AG08396 (cell line): ENCODE data around the gene ZNF672.

Experiments used
- DNase-seq: peaks from one replicate; pipeline ENCODE4 v3.0.0; 2012; ENCODE audit warnings: low spot score, mixed read lengths

ZNF672 gene

DNA sequence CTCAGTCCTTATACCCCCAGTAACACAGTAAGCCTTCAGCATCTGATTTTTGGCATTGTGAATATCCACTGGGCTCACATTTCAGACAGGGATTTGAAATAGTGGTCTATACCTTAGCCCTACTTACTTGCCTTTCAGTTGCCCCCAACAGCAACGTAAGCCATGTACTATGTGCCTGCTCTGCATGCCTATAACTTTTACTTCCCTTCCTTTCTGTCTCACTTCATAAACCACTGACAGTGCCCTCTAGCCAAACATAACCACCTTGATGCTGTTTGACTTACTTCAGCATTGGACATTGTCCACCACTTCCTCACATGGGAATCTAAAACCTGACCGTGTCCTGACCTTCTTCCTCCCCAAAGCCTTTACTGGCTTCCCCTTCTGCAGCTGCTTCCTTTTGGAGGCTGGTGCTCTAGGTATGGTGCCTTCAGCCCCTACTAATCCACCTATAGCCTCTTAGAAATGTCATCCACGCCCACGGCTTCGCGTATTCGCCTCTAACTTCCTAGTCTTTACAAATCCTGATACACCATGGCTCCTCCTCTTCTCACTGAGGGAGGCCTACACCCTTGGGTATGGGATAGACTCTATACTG lies 3.6 kb upstream of the ZNF672 start:
- DNase-seq = no peak

DNA sequence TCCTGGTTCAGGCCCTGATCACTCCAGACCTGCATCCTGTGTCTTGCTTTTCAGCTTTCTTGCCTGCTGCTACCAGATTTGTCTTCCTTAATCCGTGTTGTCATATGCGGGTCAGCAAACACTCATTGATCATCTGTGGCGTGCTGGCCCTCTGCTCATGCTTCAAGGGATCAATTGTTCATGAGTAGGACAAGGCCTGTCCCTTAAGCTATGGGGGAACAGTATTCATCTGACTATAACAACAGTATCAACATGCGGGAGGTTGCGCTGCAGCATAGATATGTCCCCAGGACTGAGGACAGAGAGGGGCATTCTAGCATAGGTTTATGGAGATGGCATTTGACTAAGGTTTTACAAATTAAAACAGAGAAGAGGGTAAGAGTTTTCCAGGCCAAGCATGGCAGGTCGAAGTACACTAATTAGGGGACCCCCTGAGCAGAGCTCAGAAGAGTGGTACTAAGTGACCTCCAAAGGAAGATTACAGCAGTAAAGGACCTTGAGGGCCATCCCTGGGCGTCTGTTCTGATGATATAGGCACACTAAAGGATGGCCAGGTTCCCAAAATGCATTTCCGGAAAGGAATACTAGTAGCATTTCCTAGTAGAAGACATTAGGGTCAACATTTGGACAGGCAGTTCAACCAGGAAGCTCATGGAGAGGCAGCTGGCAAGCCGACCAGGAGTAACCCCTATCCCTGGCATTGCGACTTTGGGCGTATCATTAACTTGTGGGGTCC lies 811 bp upstream of the ZNF672 start:
- no peak for DNase-seq

DNA sequence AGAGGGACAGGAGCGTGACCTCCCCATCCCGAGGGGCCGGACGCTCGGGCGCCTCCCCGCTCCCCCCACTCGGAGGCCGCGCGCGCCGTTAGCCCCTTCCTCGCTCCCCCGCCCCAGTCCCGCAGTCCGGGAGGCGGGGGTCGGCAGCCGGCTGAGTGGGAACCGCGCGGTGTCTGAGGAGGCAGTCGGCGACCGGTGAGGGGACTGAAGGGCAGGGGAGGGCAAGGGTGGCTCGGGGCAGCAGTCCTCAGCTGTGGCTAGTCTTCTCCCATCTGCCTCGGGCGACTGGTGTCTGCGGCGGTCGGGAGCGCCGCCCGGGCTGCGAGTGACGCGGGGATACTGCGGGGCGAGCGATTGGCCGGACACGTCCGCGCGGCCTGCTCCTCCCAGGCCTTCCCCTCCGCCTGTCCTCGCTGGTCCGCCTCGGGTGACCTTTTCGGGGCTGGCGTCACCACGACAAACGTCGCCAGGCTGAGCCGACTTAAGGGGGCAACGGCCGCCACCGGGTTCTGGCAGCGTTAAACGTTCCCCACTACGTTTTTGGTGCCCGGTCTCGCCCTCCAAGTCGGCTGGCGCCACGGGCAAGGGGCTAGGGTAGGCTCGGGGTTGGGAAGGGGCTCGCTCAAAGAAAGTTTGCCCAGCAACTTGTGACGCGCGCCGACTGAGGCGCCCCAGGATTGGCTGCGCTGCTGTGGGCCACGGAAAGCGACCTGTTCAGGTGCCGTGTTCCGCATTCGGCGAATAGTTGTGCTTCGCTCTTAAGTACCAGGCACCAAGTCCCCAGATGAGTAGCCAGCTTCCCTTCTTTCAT lies 538 bp downstream of the ZNF672 start:
- DNase-seq = peak; percentile 88

DNA sequence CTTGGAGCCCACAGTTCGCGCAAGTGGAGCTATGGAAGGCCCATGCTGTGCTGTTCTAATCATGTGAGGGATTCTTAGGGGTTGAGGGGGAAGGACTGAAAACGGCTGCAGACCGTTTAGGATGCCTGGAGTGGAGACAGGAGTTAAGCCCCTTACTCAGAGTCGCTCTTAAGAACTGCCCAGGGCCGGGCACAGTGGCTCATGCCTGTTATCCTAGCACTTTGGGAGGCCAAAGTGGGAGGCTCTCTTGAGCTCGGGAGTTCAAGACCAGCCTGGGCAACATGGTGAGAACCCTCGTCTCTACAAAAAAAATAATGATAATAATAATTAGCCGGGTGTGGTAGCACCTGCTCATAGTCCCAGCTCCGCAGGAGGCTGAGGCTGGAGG lies 1.1 kb downstream of the ZNF672 start:
- no peak for DNase-seq

DNA sequence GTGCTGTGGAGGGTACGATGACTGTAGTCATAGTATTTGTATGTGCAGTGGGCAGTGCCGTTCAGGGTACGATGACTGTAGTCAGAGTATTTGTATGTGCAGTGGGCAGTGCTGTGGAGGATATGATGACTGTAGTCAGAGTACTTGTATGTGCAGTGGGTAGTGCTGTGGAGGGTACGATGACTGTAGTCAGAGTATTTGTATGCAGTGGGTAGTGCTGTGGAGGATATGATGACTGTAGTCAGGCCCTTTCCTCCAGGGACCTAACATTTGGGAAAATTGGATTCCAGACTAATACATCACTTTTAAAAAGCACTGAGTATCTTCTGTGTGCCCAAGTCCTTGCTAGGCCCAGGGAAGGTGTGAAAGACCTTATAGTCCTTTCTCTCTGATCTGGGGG lies 2.9 kb downstream of the ZNF672 start:
- no peak for DNase-seq

DNA sequence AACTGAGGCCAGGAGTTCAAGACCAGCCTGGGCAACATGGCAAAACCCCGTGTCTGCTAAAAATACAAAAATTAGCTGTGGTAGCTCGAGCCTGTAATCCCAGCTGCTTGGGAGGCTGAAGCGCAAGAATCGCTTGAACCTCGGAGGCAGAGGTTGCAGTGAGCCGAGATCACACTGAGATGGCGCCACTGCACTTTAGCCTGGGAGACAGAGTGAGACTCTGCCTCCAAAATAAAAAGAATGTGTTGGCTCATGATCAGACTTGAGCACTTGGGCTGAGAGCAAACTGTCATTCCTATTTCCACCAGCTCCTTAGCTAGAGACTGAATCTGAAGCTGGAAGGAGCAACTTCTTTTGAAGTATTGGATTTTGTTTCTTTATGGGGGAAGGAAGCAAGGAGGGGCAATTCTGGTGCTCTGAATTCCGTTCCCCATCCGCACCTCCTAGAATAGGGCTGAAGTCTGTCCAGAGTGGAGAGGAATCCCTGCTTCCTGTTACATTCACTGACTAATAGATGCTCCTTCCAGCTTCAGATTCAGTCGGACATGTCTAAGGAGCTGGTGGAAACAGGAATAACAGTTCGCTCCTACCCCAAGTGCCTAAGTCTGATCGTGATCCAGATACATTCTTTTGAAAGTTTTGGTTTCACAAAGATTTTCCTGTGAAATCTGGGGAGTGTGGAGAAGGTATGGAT lies 3.8 kb downstream of the ZNF672 start:
- peak; percentile 52 for DNase-seq

DNA sequence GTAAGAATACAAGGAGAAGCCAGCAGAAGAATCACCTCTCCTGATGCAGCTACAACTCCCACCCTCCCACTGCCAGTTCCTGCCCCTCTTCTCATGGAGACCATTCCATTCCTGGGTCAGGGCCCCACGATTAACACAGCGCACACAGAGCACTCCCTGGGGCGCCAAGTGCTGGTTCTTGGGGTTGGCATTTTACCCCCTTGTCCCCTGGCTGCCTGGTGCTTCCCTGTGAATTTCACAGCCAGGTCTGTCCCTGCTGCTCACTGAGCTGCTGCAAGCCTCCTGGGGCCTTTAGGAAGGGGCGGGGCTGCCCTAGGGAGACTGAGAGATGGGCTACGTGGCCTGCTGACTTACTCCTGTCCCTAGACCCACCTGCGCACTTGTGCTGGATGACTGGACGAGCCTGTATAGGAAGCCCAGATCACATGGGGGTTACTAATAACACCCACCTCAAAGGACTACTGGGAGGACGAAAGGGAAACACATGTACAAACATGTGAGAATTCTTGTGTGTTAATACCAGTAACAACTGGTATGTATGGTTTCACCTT lies 4.8 kb downstream of the ZNF672 start:
- no peak for DNase-seq

DNA sequence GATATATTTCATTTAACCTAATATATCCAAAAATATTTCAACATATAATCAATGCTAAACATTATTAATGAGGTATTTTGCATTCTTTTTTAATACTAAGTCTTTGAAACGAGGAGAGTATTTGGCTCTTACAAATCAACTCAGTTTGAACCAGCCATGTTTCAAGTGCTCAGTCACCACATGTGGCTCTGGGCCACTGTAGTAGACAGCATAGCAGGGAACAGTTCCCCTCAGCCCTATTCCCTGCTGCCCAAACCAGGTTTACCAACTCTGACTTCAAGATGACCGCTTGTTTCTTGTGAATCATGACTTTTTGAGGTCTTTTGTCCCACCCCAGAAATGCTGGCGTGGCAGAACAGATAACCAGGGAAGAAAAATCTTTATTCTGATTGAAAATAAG lies 5.7 kb downstream of the ZNF672 start:
- no peak for DNase-seq

DNA sequence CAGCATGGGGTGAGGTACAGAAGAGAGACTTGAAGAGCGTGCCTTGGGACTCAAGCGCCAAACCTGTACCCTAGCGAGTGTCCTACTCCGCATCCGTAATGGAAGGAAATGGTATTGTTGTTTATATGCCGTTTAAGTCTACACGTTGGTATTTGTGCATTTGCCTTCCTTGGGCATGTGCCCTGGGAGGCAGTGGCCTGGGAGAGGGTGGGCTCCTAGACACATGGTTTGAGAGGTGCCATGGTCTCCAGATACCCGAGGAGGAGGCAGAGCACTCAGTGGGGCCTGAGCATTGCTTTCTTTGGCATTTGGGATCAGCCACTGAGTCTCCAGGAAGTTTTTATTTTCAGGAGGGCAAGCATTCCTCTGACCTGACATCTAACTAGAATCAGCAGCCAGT lies 6.5 kb downstream of the ZNF672 start:
- no peak for DNase-seq

DNA sequence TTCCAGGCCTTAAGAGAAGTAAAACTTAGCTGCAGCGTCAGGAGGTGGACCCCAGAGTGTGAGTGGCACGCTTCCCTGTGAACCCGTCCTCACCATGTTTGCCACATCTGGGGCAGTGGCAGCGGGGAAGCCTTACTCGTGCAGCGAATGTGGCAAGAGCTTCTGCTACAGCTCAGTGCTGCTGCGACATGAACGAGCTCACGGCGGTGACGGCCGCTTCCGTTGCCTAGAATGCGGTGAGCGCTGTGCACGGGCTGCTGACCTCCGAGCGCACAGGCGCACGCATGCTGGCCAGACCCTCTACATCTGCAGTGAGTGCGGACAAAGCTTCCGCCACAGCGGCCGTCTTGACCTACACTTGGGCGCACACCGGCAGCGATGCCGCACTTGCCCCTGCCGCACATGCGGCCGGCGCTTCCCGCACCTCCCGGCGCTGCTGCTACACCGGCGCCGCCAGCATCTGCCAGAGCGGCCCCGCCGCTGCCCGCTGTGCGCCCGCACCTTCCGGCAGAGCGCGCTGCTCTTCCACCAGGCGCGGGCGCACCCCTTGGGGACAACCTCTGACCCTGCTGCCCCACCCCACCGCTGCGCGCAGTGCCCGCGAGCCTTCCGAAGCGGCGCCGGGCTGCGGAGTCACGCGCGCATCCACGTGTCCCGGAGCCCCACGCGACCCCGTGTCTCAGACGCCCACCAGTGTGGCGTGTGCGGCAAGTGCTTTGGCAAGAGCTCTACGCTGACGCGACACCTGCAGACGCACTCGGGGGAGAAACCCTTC lies 9.3 kb downstream of the ZNF672 start:
- no peak for DNase-seq

DNA sequence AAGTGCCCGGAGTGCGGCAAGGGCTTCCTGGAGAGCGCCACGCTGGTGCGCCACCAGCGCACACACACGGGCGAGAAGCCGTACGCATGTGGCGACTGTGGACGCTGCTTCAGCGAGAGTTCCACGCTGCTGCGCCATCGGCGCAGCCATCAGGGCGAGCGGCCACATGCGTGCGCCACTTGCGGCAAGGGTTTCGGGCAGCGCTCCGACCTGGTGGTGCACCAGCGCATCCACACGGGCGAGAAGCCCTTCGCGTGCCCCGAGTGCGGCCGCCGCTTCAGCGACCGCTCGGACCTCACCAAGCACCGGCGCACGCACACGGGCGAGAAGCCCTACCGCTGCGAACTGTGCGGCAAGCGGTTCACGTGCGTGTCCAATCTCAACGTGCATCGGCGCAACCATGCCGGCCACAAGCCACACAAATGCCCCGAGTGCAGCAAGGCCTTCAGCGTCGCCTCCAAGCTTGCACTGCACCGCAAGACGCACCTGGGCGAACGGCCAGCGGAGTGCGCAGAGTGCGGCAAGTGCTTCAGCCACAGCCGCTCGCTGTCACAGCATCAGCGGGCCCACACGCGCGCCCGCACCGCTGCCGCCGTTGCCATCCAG lies 10.0 kb downstream of the ZNF672 start:
- no peak for DNase-seq

DNA sequence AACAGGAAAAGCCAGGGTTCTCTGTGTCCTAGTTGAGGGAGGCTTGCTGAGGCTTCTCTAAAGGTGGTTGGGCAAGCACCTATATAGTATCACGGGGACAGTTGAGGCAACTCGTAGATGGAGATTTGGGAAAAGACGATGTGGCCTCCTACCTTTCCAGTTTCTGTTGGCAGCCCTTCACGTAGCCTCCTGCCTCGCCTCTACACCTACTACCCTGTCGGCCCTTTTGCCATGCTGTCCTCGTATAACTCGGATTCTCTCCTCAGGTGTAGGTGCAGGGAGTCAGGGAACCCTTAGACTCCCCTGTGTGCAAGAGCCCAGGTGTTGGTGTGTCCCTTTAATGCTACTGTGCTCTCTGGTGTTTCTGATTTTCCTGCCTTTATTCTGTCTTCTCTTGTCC lies 10.6 kb downstream of the ZNF672 start:
- DNase-seq = no peak

DNA sequence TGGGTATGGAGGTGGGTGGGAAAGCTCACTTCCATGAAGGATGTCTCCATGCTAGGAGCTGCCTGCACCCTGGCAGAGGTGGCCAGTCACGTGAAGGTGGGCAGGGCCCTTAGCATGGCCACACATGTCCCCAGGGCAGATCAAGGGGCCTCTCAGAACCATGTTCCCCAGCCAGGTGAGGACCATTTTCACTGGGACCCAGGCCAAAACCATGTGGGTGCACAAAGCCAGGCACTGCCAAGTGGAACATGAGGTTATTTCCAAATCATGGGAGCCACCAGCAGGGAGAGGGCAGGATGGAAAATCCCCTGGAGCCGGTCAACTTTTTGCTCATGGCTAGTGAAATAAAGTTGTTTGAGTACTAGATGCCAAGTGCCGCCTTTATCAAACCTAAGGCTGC lies 11.1 kb downstream of the ZNF672 start:
- no peak for DNase-seq

DNA sequence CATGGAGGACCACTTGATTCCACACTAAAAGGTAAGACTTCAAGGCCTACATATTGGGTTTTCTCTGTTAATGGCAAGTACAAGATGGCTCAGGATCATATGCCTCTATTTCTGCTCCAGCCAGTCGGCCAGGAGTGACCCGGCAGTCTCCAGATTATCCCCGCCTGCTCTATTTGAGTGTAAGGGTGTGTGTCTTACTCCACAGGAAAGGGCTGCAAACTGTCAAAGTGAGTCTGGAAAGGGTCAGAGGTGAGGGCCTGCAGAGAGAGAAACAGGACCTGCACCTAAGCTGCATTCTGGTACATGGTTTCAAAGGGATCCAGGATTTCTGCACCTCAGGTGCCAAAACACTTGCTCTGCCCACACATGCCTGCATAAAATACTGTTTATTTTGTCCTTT lies 11.6 kb downstream of the ZNF672 start:
- no peak for DNase-seq

DNA sequence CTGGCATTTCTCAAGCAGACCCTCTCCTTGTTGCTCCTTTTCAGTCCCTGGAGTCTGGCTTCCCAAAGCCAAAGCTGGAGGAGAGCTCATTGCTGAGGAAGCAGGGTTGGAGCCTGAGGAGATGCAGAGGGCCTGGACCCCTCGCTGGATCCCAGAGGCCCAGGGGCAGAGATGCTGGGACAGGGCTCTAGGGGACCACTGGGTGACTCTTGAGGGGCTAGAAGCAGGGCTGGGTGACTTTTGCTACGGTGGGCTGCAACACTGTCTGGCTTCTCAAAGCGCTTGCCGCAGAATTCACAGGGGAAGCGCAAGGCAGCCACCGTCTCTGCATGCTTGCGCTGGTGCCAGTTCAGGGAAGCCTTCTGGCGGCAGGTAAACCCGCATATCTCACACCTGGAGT lies 12.1 kb downstream of the ZNF672 start:
- DNase-seq = no peak

DNA sequence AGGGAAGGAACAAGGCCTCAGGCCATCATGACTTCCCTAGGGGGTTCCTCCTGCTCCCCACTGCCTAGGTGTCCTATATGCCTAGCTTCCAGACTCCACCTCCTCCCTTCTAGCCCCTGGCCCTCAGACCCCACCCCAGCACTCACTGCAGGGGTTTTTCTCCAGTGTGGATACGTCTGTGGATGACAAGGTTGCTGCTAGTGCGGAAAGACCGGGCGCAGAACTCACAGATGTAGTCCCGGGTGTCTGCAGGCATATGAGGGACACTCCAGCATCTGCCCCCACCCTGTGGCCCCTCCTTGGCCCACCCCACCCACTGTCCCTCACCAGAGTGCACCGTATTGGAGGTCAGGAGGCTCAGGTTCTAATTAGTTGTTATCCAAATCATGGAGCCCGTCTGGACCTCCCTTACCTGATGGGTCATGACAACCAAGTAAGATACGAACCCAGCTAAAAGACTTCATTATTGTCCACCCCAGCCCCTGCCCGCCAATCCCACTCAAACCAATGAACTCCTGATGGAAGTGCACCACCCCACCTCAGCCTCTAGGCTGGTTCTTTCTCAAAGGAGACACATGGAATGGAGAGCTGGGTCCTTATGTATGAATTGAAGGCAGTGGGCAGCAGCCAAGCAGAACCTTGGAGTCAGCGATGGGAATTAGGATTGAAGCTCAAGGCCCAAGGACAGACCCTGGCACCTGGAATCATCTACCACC lies 12.7 kb downstream of the ZNF672 start:
- DNase-seq = no peak

DNA sequence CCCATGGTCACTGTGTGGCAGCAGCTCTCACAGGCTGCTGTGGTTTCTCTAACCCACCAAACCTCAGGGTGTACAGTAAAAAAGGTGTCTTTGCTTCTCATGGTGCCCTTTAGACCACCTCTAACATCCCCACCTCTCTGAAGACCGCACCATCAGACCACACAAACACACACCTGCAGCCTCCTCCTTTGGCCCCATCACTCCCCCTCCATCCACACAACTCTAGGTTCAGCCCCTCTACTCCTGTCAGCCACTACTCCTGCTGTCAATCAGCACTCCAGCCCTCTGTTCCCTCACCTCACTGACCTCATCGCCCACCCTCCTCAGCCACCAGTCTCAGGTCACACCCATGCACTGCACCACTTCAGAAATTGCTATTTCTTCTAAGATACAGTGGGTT lies 13.4 kb downstream of the ZNF672 start:
- no peak for DNase-seq

DNA sequence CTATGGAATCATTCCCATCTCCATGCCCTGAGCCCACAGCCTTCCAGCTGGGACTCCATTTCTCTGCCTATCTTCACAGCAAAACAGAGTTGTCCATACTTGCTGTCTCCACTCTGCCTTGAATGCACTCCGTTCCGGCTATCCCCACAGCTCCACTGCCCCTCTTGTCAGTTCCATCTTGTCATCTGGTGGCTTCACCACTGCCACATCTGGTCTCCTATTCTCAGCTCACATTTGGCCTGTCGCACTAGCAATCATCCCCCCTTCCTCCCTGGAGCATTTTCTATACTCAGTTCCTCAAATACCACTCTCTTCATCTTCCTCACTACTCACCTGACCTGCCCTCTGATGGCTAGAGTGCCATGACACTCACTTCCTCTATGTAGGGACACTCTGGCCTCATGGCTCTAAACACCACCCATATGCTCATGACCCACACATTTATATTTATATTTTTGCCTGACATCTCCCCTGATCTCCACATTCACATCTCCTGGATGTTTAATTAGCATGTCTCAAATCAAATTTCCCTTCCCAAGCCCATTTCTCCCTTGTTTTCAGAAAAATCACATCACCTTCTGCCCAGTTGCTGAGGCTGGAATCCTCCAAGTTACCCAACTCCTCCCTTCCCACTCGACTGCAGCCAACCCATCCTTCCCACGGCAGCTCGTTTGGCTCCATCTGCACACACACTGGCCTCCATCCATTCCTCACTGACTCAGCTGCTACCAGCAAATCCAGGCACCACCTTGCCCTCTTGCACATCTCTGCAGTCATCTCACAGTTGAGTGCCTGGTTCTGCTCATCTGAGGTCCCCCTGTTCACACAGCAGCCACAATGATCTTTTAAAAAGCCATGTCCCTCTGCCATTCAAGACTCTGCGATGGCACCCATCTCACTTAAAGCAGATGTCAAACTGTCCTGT lies 14.7 kb downstream of the ZNF672 start:
- peak; percentile 82 for DNase-seq

DNA sequence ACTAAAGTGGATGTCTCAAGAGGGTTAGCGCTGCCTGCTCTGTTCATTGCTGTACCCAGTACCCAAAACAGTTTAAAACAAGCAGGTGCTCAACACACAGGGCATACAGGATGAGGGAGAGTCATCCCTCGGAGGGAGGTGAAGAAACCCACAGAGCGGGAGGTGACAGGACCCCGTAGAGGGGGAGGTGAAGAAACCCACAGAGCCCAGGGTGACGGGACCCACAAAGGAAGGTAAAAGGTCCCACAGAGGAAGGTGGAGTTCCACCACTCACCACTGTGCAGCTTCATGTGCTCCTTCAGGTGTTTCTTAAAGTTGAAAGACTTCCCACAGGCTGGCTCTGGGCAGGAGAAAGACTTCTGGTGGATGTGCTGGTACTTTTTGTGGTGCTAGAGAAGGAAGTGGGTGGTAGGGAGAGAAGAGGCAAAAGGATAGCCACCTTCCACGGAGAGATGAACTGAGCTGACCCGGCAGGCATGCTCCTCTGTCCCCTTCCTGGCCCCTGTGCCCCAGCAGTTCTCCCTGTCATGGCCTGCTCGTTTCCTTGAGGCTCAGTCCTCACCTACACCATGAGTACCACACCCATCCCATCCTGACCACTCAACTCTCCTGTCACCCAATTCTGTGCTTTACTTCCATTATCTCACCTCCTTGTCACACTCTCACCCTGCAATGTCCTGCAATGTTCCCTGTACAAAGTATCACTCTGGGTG lies 15.8 kb downstream of the ZNF672 start:
- no peak for DNase-seq
